Liver (tissue), 3 donors: ENCODE measurements around the gene DSTN.
A peak's percentile ranks its signal among the peaks of the same experiment; 100 is the strongest.

ENCODE experiments used
- ATF3 ChIP-seq: IDR thresholded peaks from 2 replicates; pipeline ENCODE4 v1.6.1; 2016; ENCODE audit warnings: antibody characterized with exemption
- FOXA2 ChIP-seq: IDR thresholded peaks from 2 replicates; pipeline ENCODE4 v1.6.1; 2016; ENCODE audit warnings: antibody characterized with exemption
- GABPA ChIP-seq, 2 donors: IDR thresholded peaks in 1 of 2; conservative IDR thresholded peaks in 1 of 2; 2 replicates each; pipeline ENCODE4 v1.6.1; 2016; ENCODE audit warnings: antibody characterized with exemption in 2 of 2, mild to moderate bottlenecking in 1 of 2, moderate library complexity in 1 of 2
- JUND ChIP-seq, 2 donors: IDR thresholded peaks; 2 replicates each; pipeline ENCODE4 v1.6.1; 2016; ENCODE audit warnings: antibody characterized with exemption in 2 of 2
- MAX ChIP-seq: IDR thresholded peaks from 2 replicates; pipeline ENCODE4 v1.6.1; 2016; ENCODE audit warnings: antibody characterized with exemption
- RAD21 ChIP-seq, 2 donors: IDR thresholded peaks; 2 replicates each; pipeline ENCODE4 v1.6.1; 2016; ENCODE audit warnings: antibody characterized with exemption in 2 of 2, mild to moderate bottlenecking in 2 of 2
- RXRA ChIP-seq, 2 donors: IDR thresholded peaks; 2 replicates each; pipeline ENCODE4 v1.6.1; 2017 to 2018; ENCODE audit warnings: antibody characterized with exemption in 2 of 2, mild to moderate bottlenecking in 1 of 2
- SP1 ChIP-seq: IDR thresholded peaks from 2 replicates; pipeline ENCODE4 v1.6.1; 2018; ENCODE audit warnings: antibody characterized with exemption, mild to moderate bottlenecking
- TAF1 ChIP-seq: conservative IDR thresholded peaks from 2 replicates; pipeline ENCODE4 v1.6.1; 2016; ENCODE audit warnings: antibody characterized with exemption, mild to moderate bottlenecking
- YY1 ChIP-seq: IDR thresholded peaks from 2 replicates; pipeline ENCODE4 v1.6.1; 2016; ENCODE audit warnings: antibody characterized with exemption, mild to moderate bottlenecking
- ZBTB33 ChIP-seq: IDR thresholded peaks from 2 replicates; pipeline ENCODE4 v1.6.1; 2016; ENCODE audit warnings: antibody characterized with exemption
- TF ChIP-seq, protein P1 (sequence below): fragments of 150-350 bp; IDR thresholded peaks from 2 replicates; pipeline ENCODE4 v1.5.1; 2017; ENCODE audit warnings: improper control_type of control experiment, low read depth, low read length; ENCODE audit not compliant: missing input control
- TF ChIP-seq, protein P2 (sequence below): IDR thresholded peaks from 2 replicates; pipeline ENCODE4 v1.6.1; 2016; ENCODE audit warnings: antibody characterized with exemption, mild to moderate bottlenecking
- donor health status: healthy.
- donor health status: healthy.

GRCh38 chr20:17568972-17569521, 828 bp upstream of the DSTN start:
- TF ChIP-seq, protein P1, sequence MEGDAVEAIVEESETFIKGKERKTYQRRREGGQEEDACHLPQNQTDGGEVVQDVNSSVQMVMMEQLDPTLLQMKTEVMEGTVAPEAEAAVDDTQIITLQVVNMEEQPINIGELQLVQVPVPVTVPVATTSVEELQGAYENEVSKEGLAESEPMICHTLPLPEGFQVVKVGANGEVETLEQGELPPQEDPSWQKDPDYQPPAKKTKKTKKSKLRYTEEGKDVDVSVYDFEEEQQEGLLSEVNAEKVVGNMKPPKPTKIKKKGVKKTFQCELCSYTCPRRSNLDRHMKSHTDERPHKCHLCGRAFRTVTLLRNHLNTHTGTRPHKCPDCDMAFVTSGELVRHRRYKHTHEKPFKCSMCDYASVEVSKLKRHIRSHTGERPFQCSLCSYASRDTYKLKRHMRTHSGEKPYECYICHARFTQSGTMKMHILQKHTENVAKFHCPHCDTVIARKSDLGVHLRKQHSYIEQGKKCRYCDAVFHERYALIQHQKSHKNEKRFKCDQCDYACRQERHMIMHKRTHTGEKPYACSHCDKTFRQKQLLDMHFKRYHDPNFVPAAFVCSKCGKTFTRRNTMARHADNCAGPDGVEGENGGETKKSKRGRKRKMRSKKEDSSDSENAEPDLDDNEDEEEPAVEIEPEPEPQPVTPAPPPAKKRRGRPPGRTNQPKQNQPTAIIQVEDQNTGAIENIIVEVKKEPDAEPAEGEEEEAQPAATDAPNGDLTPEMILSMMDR = no peak
- TF ChIP-seq TAF1 = peak; percentile 32
- TF ChIP-seq MAX = no peak
- TF ChIP-seq GABPA (IDR thresholded peaks at IDR 0.05 in 1 of 2, conservative IDR thresholded peaks at IDR 0.05 in 1 of 2) = no peak
- TF ChIP-seq ATF3 = no peak
- TF ChIP-seq YY1 = peak; percentile 66
- TF ChIP-seq RAD21 (IDR thresholded peaks at IDR 0.05) = peak in 1 of 2 donors; percentile 33
- TF ChIP-seq, protein P2, sequence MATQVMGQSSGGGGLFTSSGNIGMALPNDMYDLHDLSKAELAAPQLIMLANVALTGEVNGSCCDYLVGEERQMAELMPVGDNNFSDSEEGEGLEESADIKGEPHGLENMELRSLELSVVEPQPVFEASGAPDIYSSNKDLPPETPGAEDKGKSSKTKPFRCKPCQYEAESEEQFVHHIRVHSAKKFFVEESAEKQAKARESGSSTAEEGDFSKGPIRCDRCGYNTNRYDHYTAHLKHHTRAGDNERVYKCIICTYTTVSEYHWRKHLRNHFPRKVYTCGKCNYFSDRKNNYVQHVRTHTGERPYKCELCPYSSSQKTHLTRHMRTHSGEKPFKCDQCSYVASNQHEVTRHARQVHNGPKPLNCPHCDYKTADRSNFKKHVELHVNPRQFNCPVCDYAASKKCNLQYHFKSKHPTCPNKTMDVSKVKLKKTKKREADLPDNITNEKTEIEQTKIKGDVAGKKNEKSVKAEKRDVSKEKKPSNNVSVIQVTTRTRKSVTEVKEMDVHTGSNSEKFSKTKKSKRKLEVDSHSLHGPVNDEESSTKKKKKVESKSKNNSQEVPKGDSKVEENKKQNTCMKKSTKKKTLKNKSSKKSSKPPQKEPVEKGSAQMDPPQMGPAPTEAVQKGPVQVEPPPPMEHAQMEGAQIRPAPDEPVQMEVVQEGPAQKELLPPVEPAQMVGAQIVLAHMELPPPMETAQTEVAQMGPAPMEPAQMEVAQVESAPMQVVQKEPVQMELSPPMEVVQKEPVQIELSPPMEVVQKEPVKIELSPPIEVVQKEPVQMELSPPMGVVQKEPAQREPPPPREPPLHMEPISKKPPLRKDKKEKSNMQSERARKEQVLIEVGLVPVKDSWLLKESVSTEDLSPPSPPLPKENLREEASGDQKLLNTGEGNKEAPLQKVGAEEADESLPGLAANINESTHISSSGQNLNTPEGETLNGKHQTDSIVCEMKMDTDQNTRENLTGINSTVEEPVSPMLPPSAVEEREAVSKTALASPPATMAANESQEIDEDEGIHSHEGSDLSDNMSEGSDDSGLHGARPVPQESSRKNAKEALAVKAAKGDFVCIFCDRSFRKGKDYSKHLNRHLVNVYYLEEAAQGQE = peak; percentile 81
- peak; percentile 70 to 81 for TF ChIP-seq JUND (IDR thresholded peaks at IDR 0.05)
- TF ChIP-seq SP1 = peak; percentile 49
- TF ChIP-seq RXRA (IDR thresholded peaks at IDR 0.05) = no peak
- peak; percentile 58 for TF ChIP-seq ZBTB33
- no peak for TF ChIP-seq FOXA2
